Hematopoietic multipotent progenitor cell treated with erythropoietin and hydrocortisone succinate and interleukin-3 and kit ligand, for 8 days (in vitro differentiated cells): Measurements from ENCODE around the gene IMPDH1.

Experiments used
- DNase-seq: peaks from one replicate; pipeline ENCODE4 v3.0.0-alpha.2; 2015

Gene IMPDH1

GRCh38 chr7:128434413-128435326 is 24.9 kb upstream of the IMPDH1 start:
- DNase-seq = no peak

DNA sequence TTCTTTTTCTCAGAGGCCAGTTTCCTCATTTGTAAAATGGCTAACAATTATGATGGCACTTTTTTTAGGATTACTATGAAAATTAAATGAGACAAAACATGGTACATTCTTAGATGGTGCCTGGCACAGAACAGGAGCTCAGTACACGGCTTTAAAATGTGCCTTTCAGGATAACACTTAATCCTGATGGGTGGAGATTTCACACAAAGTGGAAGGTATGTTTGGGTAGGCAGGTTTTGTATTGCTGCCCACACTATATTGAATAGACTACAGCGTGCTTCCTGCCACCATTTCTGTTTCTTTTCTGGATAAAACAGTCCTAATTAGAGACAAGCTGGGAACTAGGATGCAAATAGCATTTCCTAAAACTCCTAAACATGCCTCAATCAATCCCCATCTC is 22.0 kb upstream of the IMPDH1 start:
- DNase-seq = no peak

- DNase-seq = no peak
These were observed 21.4 kb upstream of the IMPDH1 start for GRCh38 chr7:128431221-128431620.

GRCh38 chr7:128430207-128430606 is 20.4 kb upstream of the IMPDH1 start:
- no peak for DNase-seq

DNA sequence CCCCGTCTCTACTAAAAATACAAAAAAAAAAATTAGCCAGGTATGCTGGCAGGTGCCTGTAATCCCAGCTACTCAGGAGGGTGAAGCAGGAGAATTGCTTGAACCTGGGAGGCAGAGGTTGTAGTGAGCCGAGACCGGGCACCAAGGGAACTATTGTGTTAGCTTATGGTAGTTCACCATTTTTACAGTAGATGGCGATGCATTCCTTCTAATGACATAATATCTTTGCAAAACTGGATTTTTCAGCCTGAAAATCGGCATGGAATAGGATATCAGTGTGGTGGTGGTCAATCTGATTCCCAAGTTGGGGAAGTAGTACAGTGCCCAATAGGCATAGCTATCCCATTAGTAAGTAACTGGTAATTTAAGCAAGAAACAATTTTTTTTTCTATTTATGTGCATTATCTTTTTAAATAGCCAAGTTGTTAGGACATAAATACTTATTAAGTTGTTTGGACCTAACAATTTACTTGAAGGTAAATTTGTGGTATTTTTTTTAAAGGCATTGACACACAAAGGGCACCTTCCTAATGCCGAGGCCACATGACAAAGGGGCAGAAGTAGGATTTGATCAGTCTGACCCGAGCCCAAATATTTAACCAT is 17.6 kb upstream of the IMPDH1 start:
- peak; percentile 74 for DNase-seq

DNA sequence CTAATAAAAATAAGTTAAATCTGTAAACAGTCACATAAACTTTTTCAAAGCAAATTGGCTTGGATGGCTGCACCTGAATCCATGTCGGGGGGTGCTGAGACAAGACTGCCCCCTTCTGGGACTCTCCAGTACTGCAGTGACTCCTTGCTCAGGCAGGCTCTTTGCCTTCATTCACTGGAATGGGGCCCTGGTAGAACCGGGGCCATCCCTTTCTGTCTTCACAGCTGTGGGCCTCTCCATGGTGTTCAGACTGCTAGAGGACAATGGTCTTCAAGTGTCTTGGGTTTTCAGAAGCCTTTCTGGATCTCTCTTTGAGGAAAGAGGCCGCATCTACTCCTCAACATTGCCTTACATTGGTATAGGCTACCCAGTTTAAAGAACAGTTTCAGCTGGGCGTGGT is 16.1 kb upstream of the IMPDH1 start:
- DNase-seq = peak; percentile 69

GRCh38 chr7:128424686-128425275 is 15.0 kb upstream of the IMPDH1 start:
- no peak for DNase-seq

GRCh38 chr7:128422842-128423241 is 13.1 kb upstream of the IMPDH1 start:
- no peak for DNase-seq

DNA sequence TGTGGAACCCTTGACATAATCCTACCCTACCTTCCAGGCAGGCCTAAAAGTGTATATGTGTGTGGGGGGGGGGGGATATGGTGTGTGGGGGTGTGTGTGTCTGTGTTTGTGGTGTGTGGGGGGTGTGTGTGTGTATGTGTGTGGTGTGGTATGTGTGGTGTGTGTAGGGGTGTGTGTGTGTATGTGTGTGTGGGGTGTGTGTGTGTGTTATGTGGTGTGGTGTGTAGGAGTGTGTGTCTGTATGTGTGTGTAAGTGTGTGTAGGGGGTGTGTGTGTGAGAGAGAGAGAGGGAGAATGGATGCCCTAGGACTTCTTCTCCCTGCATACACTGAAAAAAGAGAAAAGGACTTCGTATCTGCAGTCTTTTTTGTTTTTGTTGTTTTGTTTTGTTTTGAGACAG is 12.3 kb upstream of the IMPDH1 start:
- DNase-seq = no peak

- DNase-seq = no peak
These were observed 11.6 kb upstream of the IMPDH1 start for GRCh38 chr7:128421384-128421783.

GRCh38 chr7:128420773-128421172 is 11.0 kb upstream of the IMPDH1 start:
- no peak for DNase-seq

- DNase-seq = no peak
These were observed 9.5 kb upstream of the IMPDH1 start for GRCh38 chr7:128419257-128419656.

DNA sequence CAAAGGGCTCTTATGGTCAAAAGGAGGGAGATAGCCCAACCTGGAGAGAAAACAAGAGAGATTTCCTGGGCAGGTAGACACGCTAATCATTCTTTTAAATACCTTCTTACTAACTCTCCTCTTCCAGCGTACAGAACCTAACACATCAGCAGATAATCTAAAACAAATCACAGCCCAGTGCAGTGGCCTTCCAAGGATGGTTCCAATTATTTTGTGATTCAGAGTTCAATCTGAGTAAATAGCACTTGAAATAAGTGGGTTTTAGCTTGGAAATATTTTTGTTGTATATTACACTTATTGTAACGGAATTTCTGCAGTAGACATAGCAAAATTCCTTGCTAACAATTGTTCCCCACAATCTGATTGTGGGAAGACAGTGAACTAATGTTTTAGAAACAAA is 7.3 kb upstream of the IMPDH1 start:
- no peak for DNase-seq

DNA sequence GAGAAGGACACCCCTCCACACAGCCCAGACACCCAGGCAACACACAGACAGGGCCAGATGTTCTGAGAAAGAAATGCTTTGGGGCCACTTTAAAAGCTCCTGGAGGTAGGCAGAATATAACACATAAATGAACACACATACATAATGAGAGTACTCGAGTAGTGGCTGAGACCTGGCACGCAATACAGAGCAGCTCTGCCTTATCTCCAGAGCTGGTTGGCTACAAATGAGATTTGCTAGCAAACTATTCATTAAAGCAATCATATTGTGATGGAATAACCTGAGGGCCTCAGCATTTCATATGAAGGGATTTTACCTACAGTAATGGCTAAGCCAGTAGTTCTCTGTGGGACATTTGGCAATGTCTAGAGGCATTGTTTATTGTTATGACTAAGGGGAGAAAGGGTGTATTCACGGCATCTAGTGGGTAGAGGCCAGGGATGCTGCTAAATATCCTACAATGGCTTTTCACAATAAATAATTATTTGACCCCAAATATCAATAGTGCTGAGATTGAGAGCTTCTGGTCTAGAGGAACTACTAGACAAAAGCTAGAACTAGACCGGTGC is 5.5 kb upstream of the IMPDH1 start:
- DNase-seq = no peak

DNA sequence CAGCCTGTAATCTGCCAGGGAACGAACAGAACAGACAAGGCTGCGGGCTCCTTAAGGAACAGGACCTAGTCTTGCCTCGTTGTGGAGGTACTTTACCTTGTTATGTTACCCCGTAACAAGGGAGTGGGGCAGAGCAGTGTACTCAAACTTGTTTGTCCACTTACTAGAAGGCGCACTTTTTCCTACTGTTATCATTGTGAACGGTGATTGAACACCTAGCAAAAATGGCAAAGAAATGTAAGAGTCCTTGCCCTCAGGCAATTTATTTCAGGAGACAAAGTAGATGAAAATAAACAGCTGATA is 620 bp upstream of the IMPDH1 start:
- no peak for DNase-seq

DNA sequence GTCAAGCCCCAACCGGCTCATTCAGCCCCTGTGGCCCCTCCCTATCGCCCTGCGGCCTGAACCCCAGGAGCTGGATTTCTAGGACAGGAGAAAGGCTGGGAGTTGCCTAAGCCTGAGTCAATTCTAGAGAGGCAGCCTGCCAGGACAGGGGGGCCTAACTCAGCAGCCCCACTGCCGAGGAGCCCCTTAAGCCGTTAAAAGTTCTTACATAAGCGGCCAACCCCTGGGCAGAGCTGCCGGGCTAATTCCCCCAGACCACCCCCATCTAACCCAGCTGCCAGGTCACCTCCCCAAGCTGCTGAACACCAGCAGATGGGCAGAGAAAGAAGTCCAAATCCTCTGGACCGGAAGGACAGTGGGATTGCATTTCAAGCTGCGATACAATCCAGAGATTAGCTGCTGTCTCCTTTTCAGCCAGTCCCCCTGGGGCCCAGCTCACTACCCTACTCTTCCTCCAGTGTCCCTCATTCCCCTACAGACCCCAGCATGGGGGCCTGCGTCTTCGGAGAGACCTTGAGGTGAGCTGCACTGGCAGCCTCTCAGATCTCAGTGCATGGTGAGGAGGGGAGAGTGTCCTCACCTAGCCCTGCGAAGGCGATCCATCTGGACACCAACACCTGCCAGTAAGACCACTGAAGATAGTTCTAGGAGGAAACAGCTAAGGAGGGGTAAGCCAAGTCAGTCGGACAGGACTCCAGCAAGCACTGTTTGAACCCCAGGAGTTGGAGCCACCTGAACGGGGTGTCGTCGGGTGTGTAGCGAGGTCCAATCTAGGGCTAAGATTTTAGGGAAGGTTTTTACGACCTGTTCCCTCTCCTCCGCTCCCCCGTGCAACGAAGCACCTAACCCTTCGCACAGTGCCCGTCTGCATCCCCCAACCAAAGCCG is 830 bp downstream of the IMPDH1 start:
- DNase-seq = no peak

- no peak for DNase-seq
These were observed 1.8 kb downstream of the IMPDH1 start for GRCh38 chr7:128407751-128408708.

- no peak for DNase-seq
These were observed 2.6 kb downstream of the IMPDH1 start for GRCh38 chr7:128407233-128407589.

DNA sequence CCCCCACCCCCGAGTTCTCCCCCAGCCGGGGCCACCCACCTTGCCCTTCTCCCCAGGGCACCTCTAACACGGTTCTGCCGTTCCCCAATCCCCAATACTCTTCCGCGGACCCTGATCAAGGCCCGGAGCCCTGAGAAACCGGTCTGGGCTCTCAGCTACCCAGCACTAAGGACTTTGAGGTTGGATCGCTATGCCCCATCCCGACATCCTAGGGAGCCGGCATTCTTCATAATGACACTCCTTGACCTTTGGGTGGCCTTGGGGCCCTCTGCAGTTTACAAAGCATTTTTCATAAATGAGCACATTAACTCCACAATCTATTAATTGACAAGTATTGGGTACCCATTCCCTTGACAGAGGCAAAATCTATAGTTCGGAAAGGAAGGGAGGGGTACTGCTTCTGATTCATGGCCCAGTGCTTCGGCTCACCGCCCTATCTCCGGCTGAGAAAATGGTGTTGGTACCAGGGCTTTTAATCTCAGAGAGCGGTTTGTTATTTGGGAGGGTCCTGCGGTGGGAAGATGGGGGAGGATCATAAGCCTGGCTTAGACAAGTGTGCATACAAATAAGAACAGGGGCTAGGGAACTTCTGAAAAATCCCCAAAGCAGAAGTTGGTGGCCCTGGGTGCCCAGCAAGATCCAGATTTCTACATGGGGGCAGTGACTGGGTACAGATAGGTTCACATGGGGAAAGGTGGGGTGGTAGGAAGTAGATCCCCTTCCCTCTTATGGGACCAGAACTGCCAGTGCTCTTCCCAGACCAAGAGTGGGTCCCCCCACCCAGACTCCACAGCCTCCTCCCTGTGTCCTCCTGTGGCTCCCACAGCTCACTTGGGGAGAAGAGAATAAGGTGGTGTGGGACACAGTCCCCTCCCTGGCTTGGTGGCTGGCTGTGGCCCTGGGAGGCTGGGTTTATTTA is 3.2 kb downstream of the IMPDH1 start:
- no peak for DNase-seq

DNA sequence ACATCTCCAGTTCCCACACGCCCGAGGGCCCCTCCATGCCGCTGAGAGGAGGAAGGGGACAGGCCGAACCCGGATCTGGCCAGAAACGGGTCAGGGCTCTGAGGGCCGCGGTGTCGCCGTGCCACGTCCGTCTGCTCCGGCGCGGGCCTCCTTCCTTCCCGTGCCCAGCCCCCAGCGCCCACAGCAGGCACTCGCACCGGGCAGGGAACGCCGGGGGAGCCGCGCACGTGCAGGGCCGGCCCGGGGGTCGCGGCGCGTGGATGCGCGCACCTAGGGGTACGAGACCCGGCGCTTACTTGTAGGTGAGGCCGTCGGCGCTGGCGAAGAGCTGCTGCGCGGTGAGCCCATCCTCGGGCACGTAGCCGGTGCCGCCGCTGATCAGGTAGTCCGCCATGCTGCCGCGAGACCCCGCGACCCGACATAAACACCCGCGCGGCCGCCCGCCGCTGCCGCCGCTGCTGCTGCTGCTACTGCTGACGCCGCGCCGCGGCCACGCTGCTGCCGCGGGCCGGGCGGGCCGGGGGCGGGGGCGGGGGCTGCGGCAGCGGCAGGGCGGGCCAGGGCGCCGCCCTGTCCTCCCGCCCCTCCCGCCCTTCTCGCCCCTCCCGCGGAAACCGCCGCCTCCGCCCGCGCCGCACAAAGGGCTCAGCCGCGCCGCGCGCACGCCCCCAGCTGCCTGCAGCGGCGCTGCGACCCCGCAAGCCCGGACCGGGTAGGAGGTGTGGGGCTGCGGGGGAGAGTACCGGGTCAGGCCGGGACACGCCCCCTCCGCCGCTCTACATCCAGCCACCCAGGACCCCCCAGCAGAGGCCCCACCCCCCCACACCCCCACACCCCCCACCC is 4.1 kb downstream of the IMPDH1 start:
- DNase-seq = peak; percentile 47
